Fibroblast of peridontal ligament (primary cell): ENCODE data around the gene DIPK1A.

Experiments
- DNase-seq: peaks from one replicate; pipeline ENCODE4 v3.0.0-alpha.2; 2010; ENCODE audit errors: extremely low read depth

DIPK1A gene

GRCh38 chr1:92803140-92803887, 157.9 kb downstream of the DIPK1A start:
- no peak for DNase-seq

GRCh38 chr1:92797961-92798360, 163.3 kb downstream of the DIPK1A start:
- DNase-seq = peak; percentile 34

- peak; percentile 30 for DNase-seq
These were observed 164.0 kb downstream of the DIPK1A start for GRCh38 chr1:92797297-92797696.

GRCh38 chr1:92795166-92795565, 166.1 kb downstream of the DIPK1A start:
- peak; percentile 93 for DNase-seq

GRCh38 chr1:92792340-92792782, 168.9 kb downstream of the DIPK1A start:
- no peak for DNase-seq
